Glutamatergic neuron (in vitro differentiated cells): ENCODE data around the gene NAPG. TPM values are rescaled to one million over a fixed set of nuclear protein-coding genes. Genes with fewer than 3 reads are reported as not detected.
A peak's percentile ranks its signal among the peaks of the same experiment; 100 is the strongest.

Experiments used
- DNase-seq: peaks from one replicate; pipeline ENCODE4 v3.0.0; 2022
- H3K27ac Mint-ChIP-seq: one replicate; pipeline ENCODE4 v1.8.0; 2020; ENCODE audit warnings: mild to moderate bottlenecking, mixed read lengths, inconsistent platforms; ENCODE audit not compliant: unreplicated experiment
- H3K27me3 Mint-ChIP-seq: one replicate; pipeline ENCODE4 v1.8.0; 2020; ENCODE audit warnings: mild to moderate bottlenecking, moderate library complexity, mixed read lengths, inconsistent platforms; ENCODE audit not compliant: unreplicated experiment
- H3K36me3 Mint-ChIP-seq: one replicate; pipeline ENCODE4 v1.8.0; 2020; ENCODE audit warnings: mild to moderate bottlenecking, mixed read lengths, inconsistent platforms; ENCODE audit not compliant: unreplicated experiment
- H3K4me1 Mint-ChIP-seq: one replicate; pipeline ENCODE4 v1.8.0; 2020; ENCODE audit warnings: mild to moderate bottlenecking, low read depth, mixed read lengths, inconsistent platforms; ENCODE audit not compliant: unreplicated experiment
- H3K4me3 Mint-ChIP-seq: one replicate; pipeline ENCODE4 v1.8.0; 2020; ENCODE audit warnings: mild to moderate bottlenecking, mixed read lengths, inconsistent platforms; ENCODE audit not compliant: unreplicated experiment
- H3K9me3 Mint-ChIP-seq: one replicate; pipeline ENCODE4 v1.8.0; 2020; ENCODE audit warnings: mild to moderate bottlenecking, moderate library complexity, mixed read lengths, inconsistent platforms; ENCODE audit not compliant: unreplicated experiment
- total RNA-seq: library from RNA; stranded (reverse); fragmentation: NEBNext Ultra II Directional; extraction: Animal tissue kit (Norgen Biotek cat#: 25700); gene quantifications from one replicate; pipeline ENCODE4 v1.2.1, GENCODE V29; 2021; ENCODE audit not compliant: unreplicated experiment
- TF ChIP-seq, protein P1 (sequence below): fragments of 200-600 bp; sonication (generic); IDR thresholded peaks from one replicate; pipeline ENCODE4 v1.5.0; 2021; ENCODE audit not compliant: partially characterized antibody, unreplicated experiment

Gene NAPG
- total RNA-seq, 1 donor from 2014 or later: 69.7 TPM

DNA sequence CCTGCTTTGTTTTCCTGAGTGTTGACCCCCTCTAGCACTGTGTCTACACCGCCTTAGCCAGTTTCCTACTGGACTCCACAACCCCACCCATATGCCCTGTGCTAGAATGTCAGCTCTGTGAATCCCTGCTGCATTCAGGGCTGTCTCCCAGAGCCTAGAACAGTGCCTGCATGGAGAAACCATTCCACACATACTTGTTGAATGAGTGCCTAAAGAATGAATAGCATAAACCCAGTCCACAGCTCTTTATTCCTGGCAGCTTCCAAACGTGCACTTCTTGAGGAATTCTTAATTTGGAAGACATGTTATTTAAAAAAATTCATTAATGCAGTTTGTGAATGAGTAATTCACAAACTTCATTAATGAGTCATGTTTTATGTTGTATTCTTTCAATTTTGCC lies 6.5 kb upstream of the NAPG start:
- no peak overlapping the region for H3K27ac Mint-ChIP-seq
- peaks cover 9% of the 10 kb centered on the region for H3K27me3 Mint-ChIP-seq
- peaks cover 8% of the 10 kb centered on the region for H3K9me3 Mint-ChIP-seq
- peaks cover 15% of the 10 kb centered on the region for H3K4me1 Mint-ChIP-seq
- DNase-seq: no peak
- H3K4me3 Mint-ChIP-seq: no peak overlapping the region
- TF ChIP-seq, protein P1, sequence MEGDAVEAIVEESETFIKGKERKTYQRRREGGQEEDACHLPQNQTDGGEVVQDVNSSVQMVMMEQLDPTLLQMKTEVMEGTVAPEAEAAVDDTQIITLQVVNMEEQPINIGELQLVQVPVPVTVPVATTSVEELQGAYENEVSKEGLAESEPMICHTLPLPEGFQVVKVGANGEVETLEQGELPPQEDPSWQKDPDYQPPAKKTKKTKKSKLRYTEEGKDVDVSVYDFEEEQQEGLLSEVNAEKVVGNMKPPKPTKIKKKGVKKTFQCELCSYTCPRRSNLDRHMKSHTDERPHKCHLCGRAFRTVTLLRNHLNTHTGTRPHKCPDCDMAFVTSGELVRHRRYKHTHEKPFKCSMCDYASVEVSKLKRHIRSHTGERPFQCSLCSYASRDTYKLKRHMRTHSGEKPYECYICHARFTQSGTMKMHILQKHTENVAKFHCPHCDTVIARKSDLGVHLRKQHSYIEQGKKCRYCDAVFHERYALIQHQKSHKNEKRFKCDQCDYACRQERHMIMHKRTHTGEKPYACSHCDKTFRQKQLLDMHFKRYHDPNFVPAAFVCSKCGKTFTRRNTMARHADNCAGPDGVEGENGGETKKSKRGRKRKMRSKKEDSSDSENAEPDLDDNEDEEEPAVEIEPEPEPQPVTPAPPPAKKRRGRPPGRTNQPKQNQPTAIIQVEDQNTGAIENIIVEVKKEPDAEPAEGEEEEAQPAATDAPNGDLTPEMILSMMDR: no peak
- peaks cover 4% of the 10 kb centered on the region for H3K36me3 Mint-ChIP-seq

DNA sequence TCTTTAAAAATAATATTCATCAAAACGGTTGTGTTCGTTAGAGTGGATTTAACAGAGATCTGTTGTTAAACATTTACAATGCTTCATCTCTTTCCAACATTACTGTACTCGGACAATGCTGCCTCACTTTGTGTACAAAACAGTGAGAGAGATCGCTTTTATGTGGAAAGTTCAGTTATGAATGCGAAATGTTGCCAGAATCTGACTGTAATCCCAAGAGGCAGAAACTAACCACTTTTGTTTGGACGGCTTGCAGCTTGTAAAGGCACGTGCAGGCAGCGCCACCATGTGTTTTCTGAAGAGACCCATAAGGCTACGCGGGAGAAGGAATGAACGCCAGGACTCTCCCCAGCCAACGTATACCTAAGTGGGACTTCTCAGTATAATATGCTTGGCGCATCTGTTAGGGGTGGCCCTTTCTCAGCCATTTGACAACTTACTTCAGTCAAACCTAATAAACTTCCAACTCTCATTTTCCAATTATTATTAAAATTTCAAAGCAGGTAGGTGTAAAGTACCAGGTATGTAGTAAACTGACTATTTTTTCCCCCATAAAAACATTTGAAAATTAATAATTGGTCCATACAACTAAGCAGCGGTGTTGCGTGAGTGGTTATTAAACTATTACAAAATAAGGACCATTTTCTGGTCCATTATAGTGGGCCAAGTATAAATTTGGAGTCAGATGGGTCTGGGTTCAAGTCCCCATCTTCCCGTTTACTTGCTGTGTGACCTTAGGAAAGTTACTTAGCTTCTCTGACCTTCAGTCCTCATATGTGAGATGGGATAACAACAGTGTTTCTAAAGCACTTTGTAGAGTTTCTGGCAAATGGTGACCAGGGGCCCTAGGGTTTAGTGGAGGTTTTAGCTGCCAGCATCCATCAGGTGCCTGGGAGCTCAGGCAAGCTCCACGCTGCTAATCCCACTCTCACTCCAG lies 5.6 kb upstream of the NAPG start:
- peaks cover 9% of the 10 kb centered on the region for H3K27me3 Mint-ChIP-seq
- peaks cover 18% of the 10 kb centered on the region for H3K4me1 Mint-ChIP-seq
- H3K27ac Mint-ChIP-seq: no peak overlapping the region
- H3K36me3 Mint-ChIP-seq: peaks cover 4% of the 10 kb centered on the region
- peaks cover 9% of the 10 kb centered on the region for H3K9me3 Mint-ChIP-seq
- DNase-seq: peak; percentile 79
- TF ChIP-seq, protein P1: peak; percentile 45
- no peak overlapping the region for H3K4me3 Mint-ChIP-seq

DNA sequence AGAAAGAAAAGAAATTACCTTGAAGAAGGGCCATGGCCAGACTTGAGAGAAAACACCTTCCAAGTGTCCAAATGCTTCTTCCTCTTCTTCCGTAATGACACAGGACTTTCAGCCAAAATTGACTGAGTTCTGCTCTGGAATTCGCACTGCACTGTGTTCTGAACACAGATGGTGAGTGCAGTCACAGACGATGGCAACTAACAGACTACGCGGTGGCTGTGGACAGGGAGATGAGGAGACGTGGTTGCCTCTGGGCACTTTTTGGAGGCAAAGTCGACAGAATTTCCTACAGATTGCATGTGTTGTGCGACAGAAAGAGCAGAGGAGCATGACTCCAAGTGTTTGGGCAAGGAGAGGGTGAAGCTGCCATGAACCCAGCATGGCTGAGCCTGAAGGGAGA lies 4.3 kb upstream of the NAPG start:
- H3K4me3 Mint-ChIP-seq: no peak overlapping the region
- DNase-seq: no peak
- peaks cover 6% of the 10 kb centered on the region for H3K27me3 Mint-ChIP-seq
- H3K27ac Mint-ChIP-seq: peak overlapping the region; percentile 9
- TF ChIP-seq, protein P1: no peak
- H3K36me3 Mint-ChIP-seq: no peaks in the 10 kb centered on the region
- peaks cover 13% of the 10 kb centered on the region for H3K9me3 Mint-ChIP-seq
- H3K4me1 Mint-ChIP-seq: peaks cover 20% of the 10 kb centered on the region

DNA sequence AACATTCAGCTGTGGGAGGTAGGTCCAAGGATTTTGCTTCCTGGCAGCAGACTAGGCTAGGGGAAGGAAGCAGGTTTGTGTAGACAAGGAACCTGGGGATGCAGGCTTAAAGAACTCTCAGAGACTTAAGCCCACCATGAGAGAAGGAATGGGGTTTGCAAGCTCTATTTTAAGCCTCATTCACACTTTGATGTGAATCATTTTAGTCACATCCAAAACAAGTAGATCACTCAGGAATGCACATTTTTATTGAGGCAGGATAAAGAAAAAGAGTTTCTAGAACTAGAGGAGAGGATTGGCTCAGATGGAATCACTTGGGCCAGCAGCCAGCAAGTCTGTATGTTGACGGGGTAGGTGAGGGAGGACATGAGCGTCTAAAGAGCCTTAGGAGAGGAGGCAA lies 3.3 kb upstream of the NAPG start:
- H3K27ac Mint-ChIP-seq: no peak overlapping the region
- H3K4me1 Mint-ChIP-seq: peaks cover 23% of the 10 kb centered on the region
- H3K36me3 Mint-ChIP-seq: no peaks in the 10 kb centered on the region
- TF ChIP-seq, protein P1: no peak
- H3K9me3 Mint-ChIP-seq: peaks cover 13% of the 10 kb centered on the region
- peaks cover 4% of the 10 kb centered on the region for H3K27me3 Mint-ChIP-seq
- DNase-seq: no peak
- no peak overlapping the region for H3K4me3 Mint-ChIP-seq

DNA sequence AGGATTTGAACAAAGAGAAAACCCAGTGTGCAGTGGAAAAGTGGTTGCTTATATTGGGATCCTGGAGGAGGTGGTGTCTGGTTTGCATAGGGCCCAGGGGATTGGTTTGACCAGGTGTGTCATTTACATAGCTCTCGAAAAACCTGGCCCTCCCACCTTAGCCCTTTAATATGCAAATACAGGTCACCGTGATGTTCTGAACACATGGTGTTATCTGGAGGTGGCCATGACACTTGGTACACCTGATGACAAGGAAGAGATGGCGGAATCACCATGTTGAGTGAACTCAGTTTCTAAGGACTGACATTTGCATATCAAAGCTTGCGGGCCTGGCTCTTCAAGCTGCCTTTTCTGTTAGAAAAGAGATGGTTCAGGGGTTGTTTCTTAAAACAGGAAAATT lies 2.3 kb upstream of the NAPG start:
- peaks cover 25% of the 10 kb centered on the region for H3K4me1 Mint-ChIP-seq
- peaks cover 13% of the 10 kb centered on the region for H3K9me3 Mint-ChIP-seq
- TF ChIP-seq, protein P1: no peak
- H3K4me3 Mint-ChIP-seq: no peak overlapping the region
- H3K27ac Mint-ChIP-seq: no peak overlapping the region
- H3K27me3 Mint-ChIP-seq: peaks cover 5% of the 10 kb centered on the region
- no peak for DNase-seq
- no peaks in the 10 kb centered on the region for H3K36me3 Mint-ChIP-seq
